ENCODE data around the gene PGPEP1.
A peak's percentile ranks its signal among the peaks of the same experiment; 100 is the strongest.
"Not testable (repeated sequence)": the region's sequence is repeated elsewhere in the genome, so short reads cannot be mapped to it uniquely, and the experiment has no call there.

Gene PGPEP1

DNA sequence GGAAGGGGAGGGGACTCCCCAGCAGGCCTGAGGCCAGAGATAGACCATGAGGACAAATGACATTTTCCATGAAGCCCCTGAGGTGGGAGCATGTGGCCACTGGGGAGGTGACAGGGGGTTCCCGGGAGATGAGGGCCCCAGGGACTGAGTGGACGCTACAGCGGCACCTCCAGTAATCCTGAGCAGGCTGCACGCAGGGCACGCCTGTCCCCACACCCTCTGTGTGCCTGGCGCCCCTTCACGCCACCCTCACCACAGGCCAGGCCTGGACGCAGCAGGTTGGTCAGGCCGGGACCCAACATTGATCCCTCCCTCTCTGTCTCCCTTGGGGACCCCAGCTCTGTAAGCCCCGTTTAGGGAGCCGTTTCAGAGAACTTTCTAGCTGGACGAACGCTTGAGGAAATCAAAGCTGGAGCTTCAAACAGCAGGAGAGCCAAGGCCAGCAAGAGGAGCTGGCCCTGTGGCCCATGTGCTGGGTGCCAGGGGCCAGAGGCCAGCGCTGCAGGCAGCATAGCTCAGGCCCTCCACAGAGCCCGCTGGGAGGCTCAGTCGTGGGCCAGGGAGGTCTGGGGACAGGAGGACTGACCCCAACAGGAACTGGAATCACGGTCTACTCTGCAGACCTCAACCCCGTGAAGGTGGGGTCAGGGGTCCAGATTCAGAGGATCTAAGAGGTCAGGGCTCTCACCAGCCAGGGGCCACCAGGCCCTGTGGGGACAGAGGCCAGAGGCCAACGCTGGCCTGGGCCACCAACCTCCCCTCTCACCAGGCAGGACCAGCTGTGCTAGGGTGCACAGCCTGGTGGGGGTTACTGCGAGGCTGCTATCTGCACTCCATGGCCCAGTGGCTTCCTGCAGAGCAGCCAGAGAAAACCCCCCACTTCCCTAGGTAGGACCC, 32.1 kb upstream of the PGPEP1 start:
- no peak for DNase-seq (ENCODE audit: low read depth in 1 of 2, low spot score in 1 of 2)

DNA sequence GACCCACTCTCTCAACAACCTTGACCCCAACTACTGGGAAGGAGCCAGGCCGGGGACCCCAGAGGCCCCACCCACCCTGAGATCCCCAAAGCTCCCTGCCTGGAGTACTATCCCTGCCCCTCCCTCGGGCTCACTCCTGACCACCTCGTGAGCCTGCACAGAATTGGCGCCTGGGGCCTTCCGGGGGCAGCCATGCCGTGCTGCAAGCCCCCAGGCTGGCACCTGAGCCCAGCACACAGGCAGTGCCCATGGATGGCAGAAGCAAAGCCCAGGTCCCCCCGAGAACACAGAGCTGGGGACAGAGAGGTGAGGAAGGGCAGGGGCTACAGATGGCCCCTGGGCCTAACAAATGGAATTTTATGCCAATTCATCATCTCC, 31.5 kb upstream of the PGPEP1 start:
- no peak for DNase-seq (ENCODE audit: low read depth in 1 of 2, low spot score in 1 of 2)

DNA sequence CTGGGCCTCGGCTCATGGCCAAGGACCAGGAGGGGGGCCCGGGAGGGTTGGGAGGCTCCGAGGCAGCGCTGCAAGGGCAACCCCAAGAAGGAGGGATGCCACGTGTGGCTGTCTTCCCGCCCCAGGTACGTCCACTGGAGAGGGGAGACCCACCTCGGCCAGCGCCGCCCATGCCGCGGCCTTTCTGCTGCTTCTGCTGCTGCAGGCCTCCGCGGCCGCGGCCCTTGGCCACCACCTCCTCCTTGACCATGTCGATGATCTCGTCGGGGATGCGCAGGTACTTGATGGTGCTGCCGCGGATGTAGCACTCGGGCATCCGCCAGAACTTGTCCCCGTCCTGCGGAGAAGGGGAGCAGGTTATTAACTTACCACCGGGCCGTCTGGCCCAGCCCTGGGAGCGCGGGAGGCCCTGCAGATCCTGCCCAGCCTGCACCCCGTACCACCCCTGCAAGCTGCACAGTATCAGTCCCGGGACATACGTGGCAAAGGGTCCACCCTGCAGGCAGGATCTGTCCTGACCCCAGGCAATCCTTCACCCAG, 30.8 kb upstream of the PGPEP1 start:
- DNase-seq (ENCODE audit: low read depth in 1 of 2, low spot score in 1 of 2): no peak

DNA sequence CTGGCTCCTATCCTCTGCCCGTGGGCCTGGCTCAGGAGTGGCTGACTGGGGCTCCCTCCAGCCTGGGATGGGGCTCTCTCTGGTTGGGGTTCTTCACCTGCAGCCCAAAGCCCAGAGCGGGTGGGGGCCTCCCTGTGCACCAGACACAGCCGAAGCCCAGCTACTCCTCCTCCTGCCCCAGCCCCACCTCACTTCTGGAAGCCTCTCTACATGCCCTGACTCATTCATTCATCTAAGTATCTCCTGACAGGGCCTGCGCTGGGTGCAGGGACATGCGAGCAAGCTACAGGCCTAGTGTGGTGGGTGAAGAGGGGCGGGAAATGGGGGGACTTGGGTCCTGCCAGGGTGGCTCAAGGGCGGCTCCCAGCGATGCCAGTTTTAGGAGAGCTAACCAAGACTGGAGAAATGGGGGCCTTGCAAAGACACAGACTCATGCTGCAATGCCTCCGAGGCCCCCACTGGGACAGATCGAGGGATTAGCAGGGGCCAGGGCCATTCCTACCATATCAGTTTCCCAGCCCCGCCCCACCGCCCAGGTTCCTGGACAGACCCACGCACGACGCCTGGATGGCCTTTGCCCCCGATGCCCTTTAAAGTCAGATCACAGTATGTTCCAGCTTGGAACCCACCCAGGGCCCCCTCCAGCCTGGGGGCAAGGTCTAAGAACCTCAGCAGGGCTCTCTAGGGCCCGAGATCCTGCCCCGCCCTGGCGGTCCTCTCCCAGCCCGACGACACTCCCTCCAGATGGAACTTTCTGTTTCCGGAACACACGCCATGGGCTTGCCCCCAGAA, 30.1 kb upstream of the PGPEP1 start:
- no peak for DNase-seq (ENCODE audit: low read depth in 1 of 2, low spot score in 1 of 2)

DNA sequence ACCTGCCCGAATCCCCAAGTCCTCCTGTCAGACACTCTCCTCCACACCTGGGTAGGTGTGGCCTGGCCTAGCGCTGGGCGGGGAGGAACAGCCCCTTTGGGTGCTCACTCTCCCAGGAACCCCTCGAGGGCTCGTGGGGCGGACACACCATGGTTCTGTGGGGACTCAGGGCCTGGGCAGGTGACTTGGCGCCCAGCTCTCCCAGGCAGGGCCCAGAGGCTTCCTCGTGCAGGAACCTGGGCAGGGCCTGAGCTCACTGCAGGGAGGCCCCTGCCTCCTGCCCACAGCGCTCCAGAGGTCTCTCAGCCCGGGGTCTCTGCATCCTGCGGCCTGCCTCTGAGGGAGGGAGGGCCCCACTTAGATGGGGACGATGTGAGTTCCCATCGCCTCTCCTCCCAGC, 29.4 kb upstream of the PGPEP1 start:
- no peak for DNase-seq (ENCODE audit: low read depth in 1 of 2, low spot score in 1 of 2)

DNA sequence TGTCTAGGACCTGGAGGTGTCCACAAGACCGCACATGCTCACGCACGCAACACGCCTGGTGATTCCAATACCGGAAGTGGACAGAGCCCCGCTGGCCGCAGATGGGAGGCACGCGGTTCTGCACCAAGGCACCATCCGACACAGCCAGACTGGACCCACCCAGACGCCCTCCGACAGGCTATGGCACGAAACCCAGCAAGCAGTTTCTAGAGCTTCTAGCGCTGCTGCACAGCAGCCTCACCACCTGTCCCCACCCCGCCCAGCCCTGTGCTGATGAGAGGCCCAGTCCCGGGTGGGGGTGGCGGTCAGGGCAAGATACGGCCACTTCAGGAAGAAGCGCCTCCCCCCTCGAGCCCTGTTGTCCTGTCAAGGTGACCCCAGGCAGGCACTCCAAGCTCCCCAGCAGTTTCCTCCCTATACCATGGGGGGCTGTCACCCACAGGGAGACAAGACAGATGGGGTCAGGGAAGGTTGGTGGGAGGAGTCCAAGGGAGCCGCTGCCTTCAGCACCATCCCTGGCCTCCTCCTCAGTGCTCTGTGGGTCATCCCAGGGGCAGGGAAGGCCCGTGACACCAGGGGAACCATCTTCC, 28.8 kb upstream of the PGPEP1 start:
- no peak for DNase-seq (ENCODE audit: low read depth in 1 of 2, low spot score in 1 of 2)

DNA sequence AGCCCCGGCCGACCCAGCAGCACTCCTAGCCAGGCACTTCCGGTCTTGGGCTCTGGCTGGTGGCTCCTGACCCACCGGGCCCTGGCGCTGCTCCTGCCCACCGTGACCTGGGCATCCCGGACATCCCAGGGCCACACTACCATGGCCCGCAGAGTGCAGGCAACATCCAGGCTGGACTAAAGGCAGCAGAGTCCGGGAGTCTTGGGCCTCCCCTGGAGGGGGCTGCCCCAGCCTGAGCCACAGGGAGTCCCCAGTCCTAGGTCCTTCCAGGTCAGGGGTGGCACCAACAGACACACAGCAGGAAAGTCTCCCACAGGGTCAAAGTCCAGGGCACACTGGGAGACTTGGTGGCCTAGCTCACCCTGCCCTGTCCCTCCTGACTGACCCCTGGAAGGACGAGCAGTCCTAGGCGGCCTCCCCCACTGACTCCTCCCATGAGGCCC, 28.3 kb upstream of the PGPEP1 start:
- no peak for DNase-seq (ENCODE audit: low read depth in 1 of 2, low spot score in 1 of 2)

DNA sequence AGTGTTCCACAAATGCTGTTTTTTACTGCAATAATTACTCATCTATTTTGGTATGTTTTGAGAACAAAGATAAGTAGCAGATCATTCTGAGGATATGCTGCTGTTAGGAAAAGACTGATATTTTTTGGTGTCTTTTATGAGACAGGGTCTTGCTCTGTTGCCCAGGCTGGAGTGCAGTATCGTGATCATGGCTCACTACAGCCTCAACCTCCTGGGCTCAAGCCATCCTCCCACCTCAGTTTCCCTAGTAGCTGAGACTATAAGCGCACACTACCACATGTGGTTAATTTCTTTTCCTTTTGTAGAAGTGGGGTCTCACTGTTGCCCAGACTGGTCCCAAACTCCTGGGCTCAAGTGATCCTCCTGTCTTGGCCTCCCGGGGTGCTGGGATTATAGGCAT, 27.0 kb upstream of the PGPEP1 start:
- no peak for DNase-seq (ENCODE audit: low read depth in 1 of 2, low spot score in 1 of 2)

DNA sequence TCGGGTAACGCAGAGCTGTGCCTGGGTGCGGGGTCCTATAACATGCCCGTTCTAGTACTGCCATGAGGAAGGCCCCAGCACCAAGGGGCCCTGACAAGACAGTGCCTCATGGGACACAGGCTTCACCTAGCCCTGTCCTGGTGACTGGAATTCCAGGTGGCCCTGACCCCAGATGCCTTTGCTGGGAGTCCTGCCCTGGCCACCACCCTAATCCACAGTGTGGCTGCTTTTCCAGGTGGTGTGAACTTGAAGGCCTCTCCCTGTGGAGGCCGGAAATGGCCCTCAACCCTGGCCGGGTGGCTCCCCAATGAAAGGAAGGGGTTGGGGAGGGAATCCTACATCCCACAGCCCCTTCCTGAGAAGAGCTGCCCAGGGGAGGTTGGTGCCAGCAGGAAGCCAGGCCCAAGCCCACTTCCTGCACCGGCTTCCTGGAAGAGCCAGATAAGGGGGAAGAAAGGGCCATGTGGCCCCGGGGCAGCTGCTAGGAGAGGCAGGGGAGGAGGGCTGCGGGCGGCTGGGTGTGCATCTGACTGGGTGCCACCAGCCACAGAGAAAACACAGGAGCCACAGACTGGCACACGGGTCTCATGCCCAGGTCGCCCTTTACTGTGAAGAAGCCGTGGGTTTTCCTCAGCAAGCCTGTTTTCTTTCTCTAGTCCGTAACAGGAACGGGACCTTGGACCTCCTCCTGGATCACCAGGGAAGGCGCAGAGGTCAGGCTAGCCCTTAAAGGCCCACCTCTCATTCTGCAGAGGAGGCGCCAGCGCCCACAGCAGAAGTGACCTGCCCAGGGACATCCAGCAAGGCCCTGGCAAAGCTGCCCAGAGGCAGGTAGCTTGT, 22.2 kb upstream of the PGPEP1 start:
- DNase-seq (ENCODE audit: low read depth in 1 of 2, low spot score in 1 of 2): no peak

DNA sequence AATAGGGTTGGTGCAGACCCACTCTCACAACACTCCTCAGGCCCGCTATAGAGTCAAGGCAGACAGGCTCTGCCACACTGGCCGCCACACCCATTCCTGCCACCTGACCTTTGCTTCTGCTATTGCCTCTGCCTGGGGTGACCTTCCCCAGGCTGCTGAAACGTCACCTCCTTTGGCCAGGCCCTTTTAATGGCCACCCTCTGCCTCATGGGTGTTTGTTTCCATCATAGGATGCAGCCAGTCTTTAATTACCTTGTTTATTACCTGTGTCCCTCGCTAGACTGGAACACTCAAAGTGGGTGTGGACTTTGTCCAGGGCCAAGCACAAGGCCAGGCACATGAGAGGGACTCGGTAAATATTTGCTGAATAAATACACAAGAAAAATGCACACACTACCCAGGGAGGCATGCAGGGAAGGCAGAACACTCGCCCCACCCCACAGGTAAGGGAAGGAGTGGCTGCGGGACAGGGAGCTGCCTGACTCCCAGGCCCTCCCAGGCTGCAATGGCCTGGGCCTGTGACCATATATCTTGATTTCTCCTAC, 20.7 kb upstream of the PGPEP1 start:
- no peak for DNase-seq (ENCODE audit: low read depth in 1 of 2, low spot score in 1 of 2)

DNA sequence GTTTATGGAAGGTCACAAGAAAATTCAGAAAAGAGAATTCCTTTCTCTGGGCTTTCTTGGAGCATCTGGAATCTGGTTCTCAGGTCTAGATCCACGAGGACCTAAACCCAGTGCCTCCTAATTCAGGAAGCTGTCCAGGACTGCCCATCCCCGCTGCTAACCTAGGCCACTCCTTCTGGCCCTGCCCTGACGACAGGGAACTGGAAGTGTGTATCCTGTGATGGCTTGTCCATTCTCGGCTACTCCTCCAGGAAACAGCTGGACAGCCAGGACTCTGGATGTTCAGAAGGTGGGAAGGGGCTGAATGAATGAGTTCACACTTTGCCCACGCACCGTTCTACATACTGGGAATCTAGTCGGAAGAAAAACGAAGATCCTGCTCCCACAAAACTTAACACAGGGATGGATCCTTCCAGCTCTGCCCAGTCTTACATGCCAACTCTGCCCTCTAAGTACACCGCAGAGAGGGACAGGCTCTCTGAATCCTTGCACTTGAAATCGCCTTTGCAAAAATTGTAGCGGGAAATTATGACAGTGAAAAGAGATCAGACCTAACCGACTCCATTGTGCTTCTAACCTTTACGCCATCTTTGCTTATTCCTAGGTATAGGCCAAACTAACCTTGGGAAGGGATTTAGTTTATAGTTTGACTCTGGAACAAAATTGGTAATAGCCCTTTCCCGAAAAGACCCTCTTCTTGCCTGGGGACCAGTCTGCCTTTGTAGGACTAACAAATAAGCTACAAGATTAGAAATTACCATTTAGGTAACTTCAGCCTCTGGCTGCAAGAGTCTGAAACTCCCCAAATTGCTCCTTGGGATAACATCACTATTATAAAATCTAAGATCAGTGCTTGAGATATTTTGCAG, 19.3 kb upstream of the PGPEP1 start:
- DNase-seq (ENCODE audit: low read depth in 1 of 2, low spot score in 1 of 2): no peak

DNA sequence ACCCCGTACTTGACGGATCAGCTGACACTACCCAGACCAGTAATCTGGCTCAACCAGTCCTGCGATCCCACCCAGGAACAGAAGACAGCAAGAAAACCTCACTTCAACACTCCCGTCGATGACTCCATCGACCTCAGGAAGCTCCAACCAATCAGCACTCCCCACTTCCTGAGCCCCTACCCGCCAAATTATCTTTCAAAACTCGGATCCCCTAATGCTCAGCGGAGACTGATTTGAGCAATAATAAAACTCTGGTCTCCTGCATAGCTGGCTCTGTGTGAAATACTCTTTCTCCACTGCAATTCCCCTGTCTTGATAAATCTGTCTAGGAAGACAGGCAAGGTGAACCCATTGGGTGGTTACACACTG, 18.7 kb upstream of the PGPEP1 start:
- no peak for DNase-seq (ENCODE audit: low read depth in 1 of 2, low spot score in 1 of 2)

DNA sequence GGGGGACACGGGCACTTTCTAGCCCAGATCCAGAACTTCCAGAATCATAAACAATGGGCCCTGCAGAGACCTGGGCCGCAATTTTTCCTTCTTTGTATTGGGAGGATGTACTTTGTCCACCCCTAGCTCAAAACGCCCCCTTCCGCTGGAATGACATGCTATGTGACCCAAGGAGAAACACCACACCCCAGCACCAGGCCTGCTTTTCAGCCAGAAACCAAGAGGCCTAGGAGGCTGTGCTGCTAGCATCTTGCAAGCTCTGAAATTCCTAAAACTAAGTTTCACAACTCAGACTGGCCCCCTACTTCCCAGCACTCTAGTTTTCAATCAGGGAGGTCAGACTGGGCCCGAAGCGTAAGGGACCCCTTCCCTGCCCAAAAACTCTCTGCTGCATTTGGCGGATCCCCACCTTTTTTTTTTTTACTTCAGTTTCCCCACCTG, 18.1 kb upstream of the PGPEP1 start:
- no peak for DNase-seq (ENCODE audit: low read depth in 1 of 2, low spot score in 1 of 2)

DNA sequence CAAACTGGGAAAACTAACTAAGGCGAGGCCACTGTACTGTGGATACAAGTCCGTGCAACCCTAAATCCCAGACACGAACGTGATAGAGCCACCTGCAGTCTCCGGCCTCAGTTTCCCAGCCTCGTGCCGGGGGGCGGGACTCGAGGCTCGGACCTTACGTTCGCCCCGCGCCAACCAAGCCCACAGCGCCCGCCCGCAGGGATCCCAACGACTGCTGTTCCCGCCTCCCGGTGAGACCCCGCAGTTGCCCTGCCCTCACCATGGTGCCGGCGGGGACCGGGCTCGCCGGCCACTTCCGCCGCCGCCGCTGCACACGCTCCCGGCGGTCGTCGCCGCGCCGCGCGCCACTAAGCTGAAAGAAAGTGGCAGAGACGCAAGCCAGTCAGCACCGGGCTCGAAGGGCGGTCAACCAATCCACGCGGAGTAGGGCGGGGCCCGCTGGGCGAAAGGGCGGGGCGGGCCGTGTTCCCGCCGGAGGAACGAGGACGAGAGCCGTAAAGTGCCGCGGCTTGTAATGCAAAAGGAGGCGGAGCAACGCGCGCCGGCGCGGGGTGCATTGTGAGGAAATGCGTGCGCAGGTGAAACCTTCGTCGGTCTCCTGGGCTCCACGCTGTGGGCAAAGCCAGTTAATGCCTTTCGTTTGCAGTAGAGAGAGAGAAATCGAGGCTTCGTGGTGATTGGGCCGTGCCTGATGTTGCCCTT, 17.5 kb upstream of the PGPEP1 start, which contains the start of gene LSM4:
LSM4 (minus strand) TSS at position 318 of the 702 bp plus-strand sequence; CDS start at position 262, 56 bp downstream.
- DNase-seq (ENCODE audit: low read depth in 1 of 2, low spot score in 1 of 2): peak; percentile 99

DNA sequence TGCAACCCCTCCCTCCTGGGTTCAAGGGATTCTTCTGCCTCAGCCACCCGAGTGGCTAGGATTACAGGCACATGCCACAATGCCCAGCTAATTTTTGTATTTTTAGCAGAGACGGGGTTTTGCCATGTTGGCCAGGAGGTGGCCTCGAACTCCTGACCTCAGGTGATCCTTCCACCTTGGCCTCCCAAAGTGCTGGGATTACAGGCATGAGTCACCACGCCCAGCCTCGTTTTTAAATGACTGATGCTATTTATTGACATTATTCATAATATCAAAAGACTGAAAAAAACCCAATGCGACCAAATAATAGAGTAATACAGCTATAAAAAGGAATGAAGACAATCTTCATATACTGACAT, 16.0 kb upstream of the PGPEP1 start:
- DNase-seq (ENCODE audit: low read depth in 1 of 2, low spot score in 1 of 2): not testable (repeated sequence)

DNA sequence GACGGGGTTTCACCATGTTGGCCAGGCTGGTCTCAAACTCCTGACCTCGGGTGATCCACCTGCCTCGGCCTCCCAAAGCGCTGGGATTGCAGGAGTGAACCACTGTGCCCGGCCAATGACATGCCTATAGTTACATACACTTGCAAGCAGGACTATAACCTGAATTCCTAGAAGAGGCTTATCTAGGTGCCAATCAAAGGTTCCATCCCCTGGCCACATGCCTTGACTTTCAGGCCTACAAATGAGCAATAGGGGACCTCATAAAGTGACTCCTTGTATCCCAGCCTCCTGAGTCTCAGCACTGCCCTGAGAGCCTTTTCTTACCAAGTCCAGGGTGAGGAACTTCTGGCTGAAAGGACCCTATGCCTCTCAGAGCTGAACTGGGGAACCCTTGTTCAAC, 13.6 kb upstream of the PGPEP1 start:
- no peak for DNase-seq (ENCODE audit: low read depth in 1 of 2, low spot score in 1 of 2)

DNA sequence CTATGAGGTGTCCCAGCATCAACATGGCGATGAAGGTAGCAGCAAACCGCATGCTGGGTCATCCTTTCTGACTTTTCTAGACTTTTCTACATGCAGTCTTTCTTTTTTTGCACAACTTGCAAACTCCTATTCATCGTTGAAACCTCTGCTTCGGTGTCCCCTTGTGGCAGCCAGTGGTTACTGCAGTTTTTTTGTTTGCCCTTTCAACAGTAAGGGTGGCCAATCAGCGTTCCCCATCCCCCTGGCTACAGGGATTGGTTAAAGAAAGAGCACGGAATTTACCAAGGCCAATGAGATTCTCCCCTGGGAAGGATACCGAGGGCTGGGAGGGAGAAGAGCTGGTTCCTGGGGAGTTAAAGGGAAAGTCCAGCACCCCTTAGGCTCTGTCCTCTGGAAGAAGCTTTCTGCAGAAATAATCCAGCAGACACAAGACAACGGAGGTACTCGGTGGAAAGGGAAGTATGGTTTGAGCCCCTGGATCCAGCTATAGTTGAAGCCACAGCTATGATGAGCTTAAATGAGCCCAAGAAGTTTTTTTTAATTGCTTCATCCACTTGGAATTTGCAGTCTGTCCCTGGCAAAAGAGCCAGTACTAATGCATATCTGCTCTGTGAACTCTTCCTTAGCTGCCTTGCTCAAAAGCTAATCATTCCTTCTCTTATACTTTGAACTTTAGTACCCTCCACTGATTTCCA, 11.9 kb upstream of the PGPEP1 start:
- DNase-seq (ENCODE audit: low read depth in 1 of 2, low spot score in 1 of 2): peak; percentile 54 to 89

DNA sequence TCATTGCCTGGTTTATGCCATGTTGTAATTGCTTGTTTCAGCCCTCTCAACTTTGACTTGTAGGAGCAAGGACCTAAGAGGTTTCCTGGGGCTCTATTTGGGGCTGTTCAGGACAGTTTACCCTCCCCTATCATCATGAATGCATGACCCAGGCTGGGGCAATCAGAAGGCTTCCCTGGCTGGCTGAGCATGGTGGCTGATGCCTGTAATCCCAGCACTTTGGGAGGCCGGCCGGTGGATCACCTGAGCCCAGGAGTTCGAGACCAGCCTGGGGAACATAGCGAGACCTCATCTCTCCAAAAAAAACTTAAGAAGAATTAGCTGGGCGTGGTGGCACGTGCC, 11.4 kb upstream of the PGPEP1 start:
- no peak for DNase-seq (ENCODE audit: low read depth in 1 of 2, low spot score in 1 of 2)
